ENCODE data around the gene FNDC11. TPM values are rescaled to one million over a fixed set of nuclear protein-coding genes. Genes with fewer than 3 reads are reported as not detected.

FNDC11 gene
- polyA plus RNA-seq, 6 donors from 2014 or later = 0.08 to 5.2 (median 1.8) TPM

DNA sequence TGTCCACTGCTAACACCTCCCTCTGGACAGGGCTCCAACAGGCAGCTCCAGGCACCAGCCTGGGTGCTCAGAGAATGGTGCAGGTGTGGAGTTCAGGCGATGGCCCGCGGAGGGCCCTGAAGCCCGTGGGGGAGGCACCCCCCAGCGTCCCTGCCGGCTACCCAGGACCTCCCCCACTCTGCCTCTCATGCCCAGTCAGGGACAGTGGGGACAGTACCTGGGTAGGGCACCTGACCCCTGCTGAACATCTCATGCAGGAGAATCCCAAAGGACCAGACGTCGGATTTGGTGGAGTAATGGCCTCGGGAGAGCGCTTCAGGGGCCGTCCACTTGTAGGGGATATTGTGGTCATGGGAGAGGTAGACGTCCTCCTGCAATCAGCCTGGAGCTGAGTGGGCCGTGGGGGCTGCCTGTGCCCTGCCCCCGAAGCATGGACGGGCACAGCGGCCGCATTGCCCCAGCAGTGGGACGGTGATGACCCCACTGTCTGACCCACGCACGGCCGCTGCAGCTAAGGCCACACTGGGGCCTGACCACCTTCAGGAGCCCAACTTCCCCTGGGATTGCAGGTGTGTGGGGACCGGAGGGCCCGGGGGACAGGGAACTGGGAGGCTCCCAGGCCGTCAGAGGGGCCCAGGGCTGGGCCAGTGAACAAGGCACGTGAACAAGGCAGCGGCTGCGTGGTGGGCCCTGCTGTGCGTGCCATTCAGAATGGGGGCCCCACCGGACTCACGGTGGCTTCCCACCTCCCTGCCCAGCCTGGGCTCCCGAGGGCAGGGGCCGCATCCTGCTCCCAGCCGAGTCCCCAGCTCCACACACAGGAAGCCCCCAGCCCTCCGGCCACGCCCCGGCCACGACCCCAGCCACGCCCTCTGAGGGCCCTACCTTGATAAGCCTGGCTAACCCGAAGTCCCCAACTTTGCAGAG is 23.8 kb upstream of the FNDC11 start:
- peaks cover 0 to 7% (median 0%) of the 10 kb centered on the region in 3 donors for H3K27me3 Mint-ChIP-seq
- H3K4me1 Mint-ChIP-seq = peaks cover 9 to 21% (median 19%) of the 10 kb centered on the region in 3 donors
- DNase-seq (no peak), ATAC-seq (ENCODE audit: low read depth in 2 of 2) (no peak)
- peaks cover 0 to 2% (median 0%) of the 10 kb centered on the region in 7 donors for H3K9me3 Mint-ChIP-seq
- no peaks in the 10 kb centered on the region for H3K36me3 Mint-ChIP-seq
- H3K27ac Mint-ChIP-seq = no peak overlapping the region
- no peak overlapping the region for H3K4me3 Mint-ChIP-seq

DNA sequence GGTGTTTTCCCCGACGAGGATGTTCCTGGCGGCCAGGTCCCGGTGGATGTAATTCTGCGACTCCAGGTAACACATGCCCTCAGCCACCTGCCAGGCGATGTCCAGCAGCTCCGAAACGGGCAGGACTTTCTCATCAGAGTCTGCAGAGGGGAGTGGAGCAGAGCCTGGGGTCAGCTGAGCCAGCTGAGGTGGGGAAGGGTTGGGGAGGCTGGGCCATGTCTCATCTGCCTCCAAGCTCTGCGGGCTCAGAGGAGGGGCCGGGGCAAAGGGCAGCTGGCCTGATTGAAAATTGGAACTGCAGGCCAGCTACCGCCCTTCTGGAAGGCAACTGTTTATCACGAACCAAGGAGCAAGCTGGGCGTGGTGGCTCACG is 23.2 kb upstream of the FNDC11 start:
- Mint-ChIP-seq H3K9me3 (peaks cover 0 to 2% (median 0%) of the 10 kb centered on the region in 7 donors), H3K36me3 (no peaks in the 10 kb centered on the region), H3K4me3 (no peak overlapping the region), H3K4me1 (peaks cover 9 to 15% (median 13%) of the 10 kb centered on the region in 3 donors), H3K27ac (peak overlapping the region in 1 of 6 donors; percentile 28), H3K27me3 (peaks cover 0 to 7% (median 0%) of the 10 kb centered on the region in 3 donors)
- no peak for DNase-seq
- no peak for ATAC-seq (ENCODE audit: low read depth in 2 of 2)

DNA sequence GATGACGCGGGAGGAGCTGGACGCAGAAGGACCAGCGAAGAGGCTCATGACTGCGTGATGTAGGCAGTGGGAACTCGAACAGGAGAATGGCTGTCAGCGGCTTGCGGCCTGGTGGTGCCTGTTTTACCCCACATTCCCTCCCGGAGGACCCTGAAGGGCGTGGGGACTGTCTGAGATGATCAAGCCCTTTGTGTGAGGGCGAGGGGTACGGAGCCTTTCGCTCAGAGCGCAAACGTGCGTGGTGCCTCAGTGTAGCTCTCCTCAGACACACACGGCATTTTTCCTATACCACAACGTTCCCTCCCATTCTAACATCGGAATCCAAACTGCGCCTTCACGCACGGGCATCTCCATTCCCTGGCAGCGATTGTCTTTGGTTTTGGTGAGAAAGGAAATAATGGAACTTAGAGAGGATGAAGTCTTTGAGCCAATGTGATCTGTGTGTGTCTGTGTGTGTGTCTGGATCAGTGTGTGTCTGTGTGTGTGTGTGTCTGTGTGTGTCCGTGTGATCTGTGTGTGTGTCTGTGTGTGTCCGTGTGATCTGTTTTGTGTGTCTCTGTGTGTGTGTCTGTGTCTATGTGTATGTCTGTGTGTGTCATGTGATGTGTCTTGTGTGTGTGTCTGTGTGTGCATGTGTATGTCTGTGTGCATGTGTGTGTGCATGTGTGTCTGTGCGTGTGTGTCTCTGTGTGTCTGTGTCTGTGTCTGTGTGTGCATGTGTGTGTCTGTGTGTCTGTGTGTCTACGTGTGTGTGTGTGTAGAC is 22.1 kb upstream of the FNDC11 start:
- DNase-seq (no peak), ATAC-seq (ENCODE audit: low read depth in 2 of 2) (no peak)
- Mint-ChIP-seq H3K36me3 (no peaks in the 10 kb centered on the region), H3K4me1 (peaks cover 10 to 17% (median 13%) of the 10 kb centered on the region in 3 donors), H3K27ac (peak overlapping the region in 4 of 6 donors; percentile 2 to 92 (median 33)), H3K27me3 (peaks cover 0 to 7% (median 0%) of the 10 kb centered on the region in 3 donors), H3K4me3 (peak overlapping the region in 1 of 8 donors; percentile 2), H3K9me3 (peaks cover 0 to 2% (median 0%) of the 10 kb centered on the region in 7 donors)

DNA sequence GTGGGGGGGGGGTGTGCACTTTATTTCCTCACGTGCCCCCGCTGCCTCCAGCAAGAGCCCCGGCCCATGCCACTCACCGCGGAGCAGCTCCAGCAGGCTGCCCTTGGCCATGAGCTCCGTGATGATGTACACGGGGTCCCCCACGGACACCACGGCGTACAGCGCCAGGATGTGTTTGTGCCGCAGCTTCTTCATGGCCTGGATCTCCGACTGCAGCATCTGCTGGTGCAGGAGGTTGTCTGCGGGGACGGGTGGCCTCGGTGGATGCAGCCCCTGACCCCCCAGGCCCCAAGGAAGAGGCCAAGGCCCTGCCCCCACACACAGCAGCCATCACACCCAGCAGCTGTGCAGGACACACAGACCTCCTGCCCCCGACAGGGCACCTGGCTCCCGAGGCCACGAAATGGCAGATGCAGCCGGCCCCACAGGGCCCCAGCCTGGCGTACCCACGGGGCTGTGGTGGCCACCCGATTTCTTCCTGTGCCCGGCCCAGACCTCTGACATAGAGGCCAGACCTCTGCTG is 21.4 kb upstream of the FNDC11 start:
- H3K27ac Mint-ChIP-seq = peak overlapping the region in 3 of 6 donors; percentile 9 to 39 (median 32)
- peak overlapping the region in 1 of 8 donors; percentile 2 for H3K4me3 Mint-ChIP-seq
- DNase-seq (no peak), ATAC-seq (ENCODE audit: low read depth in 2 of 2) (no peak)
- H3K4me1 Mint-ChIP-seq = peaks cover 7 to 18% (median 14%) of the 10 kb centered on the region in 3 donors
- H3K9me3 Mint-ChIP-seq = peaks cover 0 to 2% (median 0%) of the 10 kb centered on the region in 7 donors
- H3K36me3 Mint-ChIP-seq = no peaks in the 10 kb centered on the region
- H3K27me3 Mint-ChIP-seq = peaks cover 0 to 7% (median 0%) of the 10 kb centered on the region in 3 donors

DNA sequence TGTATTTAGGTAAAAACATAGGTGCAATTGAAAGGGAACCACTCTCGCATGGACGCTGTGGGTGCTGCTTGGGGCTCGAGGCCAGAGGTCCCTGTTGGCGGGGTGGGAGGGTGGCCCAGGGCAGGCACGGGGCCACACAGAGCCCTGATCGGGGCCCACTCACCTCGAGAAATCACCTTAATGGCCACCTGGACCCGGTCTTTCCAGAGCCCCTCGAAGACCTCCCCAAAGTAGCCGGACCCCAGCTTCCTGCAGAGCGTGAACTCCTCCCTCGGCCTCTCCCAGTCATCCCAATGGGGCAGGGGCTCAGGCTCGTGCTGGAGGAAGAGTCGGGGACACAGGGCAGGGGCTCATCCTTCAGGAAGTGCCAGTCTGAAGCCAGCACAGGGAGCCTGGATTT is 20.6 kb upstream of the FNDC11 start:
- ATAC-seq (ENCODE audit: low read depth in 2 of 2) = no peak
- Mint-ChIP-seq H3K27me3 (peaks cover 0 to 7% (median 0%) of the 10 kb centered on the region in 3 donors), H3K4me3 (no peak overlapping the region), H3K27ac (peak overlapping the region in 2 of 6 donors; percentile 22 to 79), H3K36me3 (no peaks in the 10 kb centered on the region), H3K4me1 (peaks cover 9 to 21% (median 20%) of the 10 kb centered on the region in 3 donors), H3K9me3 (peaks cover 0 to 2% (median 0%) of the 10 kb centered on the region in 7 donors)
- no peak for DNase-seq

DNA sequence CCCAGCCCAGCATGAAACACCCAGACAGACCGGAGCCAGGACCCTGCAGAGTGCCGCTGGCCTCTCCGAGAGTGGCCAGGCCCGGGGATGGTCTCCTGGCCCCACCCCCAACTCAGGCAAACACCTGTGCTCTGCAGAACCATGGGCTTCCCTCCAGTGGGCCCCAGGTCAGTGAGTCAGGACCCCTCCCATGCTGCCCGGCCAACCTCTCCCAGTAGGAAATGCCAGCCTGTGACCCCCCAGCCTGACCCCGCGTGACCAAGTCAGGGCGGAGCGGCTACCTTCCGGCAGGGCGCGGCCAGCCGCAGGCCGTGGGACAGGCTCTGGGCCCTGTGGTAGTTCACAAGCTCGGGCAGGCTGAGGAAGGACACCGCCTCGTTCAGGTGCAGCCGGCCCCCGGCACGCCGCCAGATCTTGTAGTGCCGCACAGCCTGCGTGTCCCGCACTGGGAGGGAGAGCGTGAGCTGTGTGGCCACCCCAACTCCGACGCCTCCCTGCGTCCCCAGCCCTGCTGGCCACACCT is 20.0 kb upstream of the FNDC11 start:
- peaks cover 0 to 2% (median 0%) of the 10 kb centered on the region in 7 donors for H3K9me3 Mint-ChIP-seq
- H3K27ac Mint-ChIP-seq = peak overlapping the region in 1 of 6 donors; percentile 51
- peaks cover 0 to 7% (median 0%) of the 10 kb centered on the region in 3 donors for H3K27me3 Mint-ChIP-seq
- H3K36me3 Mint-ChIP-seq = no peaks in the 10 kb centered on the region
- peaks cover 9 to 21% (median 21%) of the 10 kb centered on the region in 3 donors for H3K4me1 Mint-ChIP-seq
- DNase-seq (no peak), ATAC-seq (ENCODE audit: low read depth in 2 of 2) (no peak)
- H3K4me3 Mint-ChIP-seq = peak overlapping the region in 1 of 8 donors; percentile 63

DNA sequence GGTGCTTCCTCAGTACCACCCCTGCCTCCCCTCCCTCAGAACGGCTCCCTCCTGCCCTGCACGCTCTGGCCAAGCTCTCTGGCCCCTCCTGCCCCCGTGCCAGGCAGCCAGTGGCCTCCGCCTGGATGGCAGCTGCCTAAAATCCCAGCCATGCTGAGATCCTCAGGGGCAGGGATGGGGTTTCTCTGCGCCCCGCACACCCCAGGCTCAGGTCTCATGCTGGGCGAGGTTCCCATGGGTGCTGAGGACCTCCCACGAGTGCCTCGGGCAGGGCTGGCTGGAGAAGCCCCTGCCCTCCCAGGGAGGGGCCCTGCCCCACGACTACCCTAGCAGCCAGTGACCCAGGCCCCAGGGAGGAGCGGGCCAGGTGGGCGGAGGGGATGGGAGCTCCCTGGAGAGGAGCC is 19.5 kb upstream of the FNDC11 start:
- H3K36me3 Mint-ChIP-seq = no peaks in the 10 kb centered on the region
- ATAC-seq (ENCODE audit: low read depth in 2 of 2) = no peak

DNA sequence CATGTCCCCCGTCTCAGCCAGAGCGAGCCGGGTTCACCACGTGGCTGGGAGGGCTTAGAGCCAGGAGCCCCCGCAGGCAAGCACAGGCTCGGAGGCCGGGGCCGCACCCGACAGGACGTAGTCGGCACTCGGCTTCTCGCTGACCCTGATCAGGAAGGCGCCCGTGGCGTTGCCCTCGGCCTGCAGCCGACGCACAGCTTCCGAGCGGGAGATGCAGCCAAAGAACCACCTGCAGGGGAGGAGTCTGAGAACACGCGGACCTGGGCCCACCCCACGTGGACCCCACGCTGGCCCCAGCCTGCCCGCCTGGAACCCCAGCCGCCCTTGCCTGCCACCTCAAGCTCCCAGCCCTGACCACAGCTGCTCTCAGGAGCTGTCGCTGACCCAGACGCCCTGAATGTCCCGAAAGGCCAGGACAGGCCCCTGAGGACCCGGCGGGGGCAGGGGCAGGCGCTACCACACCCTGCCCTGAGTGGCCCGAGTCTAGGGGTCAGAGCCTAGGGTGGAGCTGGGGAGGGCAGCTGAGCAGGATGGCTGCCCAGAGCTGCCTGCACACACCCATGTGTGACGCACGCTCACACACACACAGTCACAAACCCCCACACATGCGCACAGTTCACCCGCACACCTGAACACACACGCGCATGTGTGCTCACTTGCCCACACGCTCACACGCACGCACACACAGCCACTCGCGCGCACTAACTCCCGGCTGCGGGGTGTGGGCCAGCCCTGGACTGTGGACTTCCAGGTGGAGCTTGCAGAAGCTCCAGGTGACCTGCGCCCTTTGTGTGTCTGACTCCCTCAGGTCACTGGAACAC is 18.9 kb upstream of the FNDC11 start:
- Mint-ChIP-seq H3K27me3 (peaks cover 0 to 7% (median 0%) of the 10 kb centered on the region in 3 donors), H3K9me3 (peaks cover 0 to 2% (median 0%) of the 10 kb centered on the region in 7 donors)
- no peak for DNase-seq

More for the DNA sequence above, 19.5 kb upstream of the FNDC11 start:
- Mint-ChIP-seq H3K27me3 (peaks cover 0 to 7% (median 0%) of the 10 kb centered on the region in 3 donors), H3K27ac (no peak overlapping the region), H3K4me3 (peak overlapping the region in 2 of 8 donors; percentile 22 to 63), H3K4me1 (peaks cover 9 to 26% (median 21%) of the 10 kb centered on the region in 3 donors), H3K9me3 (peaks cover 0 to 2% (median 0%) of the 10 kb centered on the region in 7 donors)
- DNase-seq = no peak

DNA sequence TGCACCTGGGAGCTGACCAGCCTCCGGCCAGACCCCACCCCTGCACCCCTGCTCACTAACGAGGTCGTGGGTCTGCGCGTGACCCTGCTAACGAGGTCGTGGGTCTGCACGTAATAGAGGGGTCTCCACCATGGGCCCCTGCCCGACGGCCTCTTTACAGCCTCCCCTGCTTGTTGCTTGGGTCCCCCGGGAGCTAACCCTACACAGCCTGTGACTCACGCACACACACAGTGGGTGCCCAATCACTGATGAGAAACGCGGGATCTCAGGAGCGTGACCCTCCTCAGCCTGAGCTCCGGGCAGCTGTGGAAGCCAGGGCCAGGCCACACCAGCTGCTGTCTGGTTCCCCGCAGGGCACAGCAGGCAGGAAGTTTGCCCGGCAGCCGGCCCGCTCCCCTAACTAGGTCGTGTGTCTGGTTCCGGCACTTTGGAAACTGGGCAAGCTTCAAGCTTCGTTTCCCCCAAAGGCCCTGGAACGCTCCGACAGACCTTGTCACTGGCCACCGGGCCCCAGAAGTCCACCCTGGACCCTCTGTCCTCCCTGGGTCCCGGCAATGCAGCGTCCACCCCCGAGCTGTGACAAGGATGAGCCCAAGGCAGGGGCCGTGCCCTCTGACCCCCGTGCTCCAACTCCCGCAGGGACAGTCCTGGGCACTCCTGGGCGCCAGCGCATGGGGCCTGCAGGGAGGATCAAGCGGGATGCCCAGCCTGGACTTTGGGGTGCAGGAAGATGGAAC is 17.6 kb upstream of the FNDC11 start:
- DNase-seq (no peak), ATAC-seq (ENCODE audit: low read depth in 2 of 2) (no peak)
- Mint-ChIP-seq H3K9me3 (peaks cover 0 to 2% (median 0%) of the 10 kb centered on the region in 7 donors), H3K27ac (peak overlapping the region in 1 of 6 donors; percentile 89), H3K4me3 (peak overlapping the region in 5 of 8 donors; percentile 21 to 79 (median 47)), H3K27me3 (peaks cover 0 to 7% (median 0%) of the 10 kb centered on the region in 3 donors), H3K36me3 (no peaks in the 10 kb centered on the region), H3K4me1 (peaks cover 9 to 26% (median 21%) of the 10 kb centered on the region in 3 donors)

More for the DNA sequence above, 18.9 kb upstream of the FNDC11 start:
- Mint-ChIP-seq H3K27ac (no peak overlapping the region), H3K4me1 (peaks cover 9 to 26% (median 21%) of the 10 kb centered on the region in 3 donors), H3K4me3 (no peak overlapping the region), H3K36me3 (no peaks in the 10 kb centered on the region)
- no peak for ATAC-seq (ENCODE audit: low read depth in 2 of 2)

DNA sequence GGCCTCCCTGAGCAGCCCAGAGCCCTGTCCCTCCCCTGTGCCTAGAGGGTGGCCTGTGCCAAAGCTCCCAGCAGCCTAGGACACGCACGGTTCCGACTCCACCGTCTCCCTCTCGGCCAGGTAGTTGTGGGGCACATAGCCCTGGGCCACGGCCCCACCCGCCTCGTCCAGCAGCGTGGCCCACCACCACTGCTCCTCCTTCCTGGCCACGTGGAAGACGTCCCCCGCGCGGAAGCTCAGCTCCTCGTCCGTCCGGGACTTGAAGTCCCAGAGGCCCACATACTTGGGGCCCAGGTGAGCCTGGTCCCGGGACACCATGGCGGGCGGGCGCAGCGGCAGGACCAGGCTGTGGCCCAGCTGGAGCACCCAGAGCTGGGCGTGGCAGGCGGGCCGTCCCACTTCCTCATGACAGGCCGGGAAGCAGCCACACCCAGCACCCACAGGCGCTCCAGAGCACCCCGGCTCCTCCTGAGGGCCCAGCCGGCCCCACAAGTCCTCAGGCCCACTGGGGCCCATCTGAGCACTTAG is 16.9 kb upstream of the FNDC11 start, which contains the start of gene PTK6:
PTK6 (minus strand) TSS at position 380 of the 528 bp plus-strand sequence; CDS start at position 318, 62 bp downstream.
- DNase-seq (no peak), ATAC-seq (ENCODE audit: low read depth in 2 of 2) (peak; percentile 4)
- Mint-ChIP-seq H3K9me3 (peaks cover 0 to 1% (median 0%) of the 10 kb centered on the region in 7 donors), H3K27me3 (peaks cover 0 to 3% (median 0%) of the 10 kb centered on the region in 3 donors), H3K4me3 (peak within 1 kb of the TSS; percentile 76 to 87 (median 81)), H3K27ac (peak within 1 kb of the TSS; percentile 72 to 94 (median 86)), H3K4me1 (peaks cover 9 to 26% (median 18%) of the 10 kb centered on the region in 3 donors), H3K36me3 (no peaks in the 10 kb centered on the region)

DNA sequence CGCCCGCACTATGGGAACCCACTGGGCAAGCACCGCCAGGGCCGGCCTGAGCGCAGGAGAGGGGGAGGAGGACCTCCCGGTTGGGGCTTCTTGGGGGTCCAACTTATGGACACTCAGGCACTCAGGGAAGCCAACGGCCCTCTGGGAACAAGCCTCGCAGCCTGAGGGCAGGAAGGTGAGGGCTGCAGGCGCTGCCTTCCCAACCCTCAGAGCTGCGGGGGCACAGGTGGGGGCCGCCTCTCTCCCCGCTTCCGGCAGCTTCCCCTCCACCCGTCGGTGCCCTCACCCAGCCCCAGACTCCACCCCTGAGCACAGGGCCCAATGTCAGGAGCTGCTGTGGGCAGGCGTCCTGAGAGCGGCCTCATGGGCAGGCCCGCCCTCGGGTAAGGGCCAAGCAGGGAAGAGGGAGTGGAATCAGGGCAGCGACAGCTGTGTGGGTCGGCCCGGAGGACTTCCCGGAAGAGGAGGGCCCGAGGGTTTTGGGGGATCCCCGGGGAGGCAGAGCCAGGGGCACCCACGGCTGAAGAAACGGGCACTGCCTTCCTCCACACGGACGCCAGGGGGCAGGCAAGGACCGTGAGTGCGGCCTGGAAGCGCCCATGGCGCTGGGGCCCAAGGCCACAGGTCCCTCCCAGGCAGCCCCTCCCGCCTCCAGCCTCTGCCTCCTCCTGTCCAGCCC is 16.3 kb upstream of the FNDC11 start:
- H3K27me3 Mint-ChIP-seq = no peaks in the 10 kb centered on the region
- peak overlapping the region; percentile 76 to 87 (median 81) for H3K4me3 Mint-ChIP-seq
- H3K27ac Mint-ChIP-seq = peak overlapping the region; percentile 72 to 94 (median 86)
- H3K9me3 Mint-ChIP-seq = no peaks in the 10 kb centered on the region
- DNase-seq = peak; percentile 94
- peaks cover 10 to 29% (median 16%) of the 10 kb centered on the region in 3 donors for H3K4me1 Mint-ChIP-seq
- ATAC-seq (ENCODE audit: low read depth in 2 of 2) = peak; percentile 84 to 88
- H3K36me3 Mint-ChIP-seq = no peaks in the 10 kb centered on the region
